Measurements from ENCODE around the gene PORCN. TPM values are rescaled to one million over a fixed set of nuclear protein-coding genes. Genes with fewer than 3 reads are reported as not detected.

Gene PORCN
- total and polyA plus RNA-seq, 9 donors = 7.6 to 13.9 (median 9.9) TPM

DNA sequence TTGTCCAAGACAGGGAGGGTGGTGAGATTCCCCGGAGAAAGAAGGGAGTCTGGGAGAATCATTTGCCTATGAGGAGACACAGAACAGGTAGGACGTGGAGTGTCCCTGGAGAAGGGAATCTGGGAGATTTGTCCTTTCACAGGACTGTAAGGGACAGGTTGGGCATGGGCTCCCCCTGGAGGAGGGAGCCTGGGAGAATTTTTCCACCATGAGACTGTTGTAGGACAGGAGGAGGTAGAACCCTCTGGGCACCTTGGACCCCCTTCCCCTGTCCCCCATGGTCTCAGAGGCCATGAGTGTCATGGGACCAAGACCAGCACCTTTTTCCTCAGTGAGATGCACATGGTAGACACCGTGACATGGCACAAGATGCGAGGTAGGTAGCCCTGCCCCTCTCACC, 2.8 kb downstream of the PORCN start:
- intact Hi-C loops (cut with DNase I) = no loop called here
- no peaks in the 10 kb centered on the region for H3K9me3 ChIP-seq
- no peaks in the 10 kb centered on the region for H3K36me3 ChIP-seq
- no peaks in the 10 kb centered on the region for H3K4me1 ChIP-seq (ENCODE audit: insufficient read depth)
- DNase-seq = no peak
- WGBS, 3 donors = 59 to 69% (median 66%) methylated on average over 4 of the region's 4 CpGs
- H3K4me3 ChIP-seq = no peak overlapping the region
- TF ChIP-seq POLR2A (IDR thresholded peaks at IDR 0.05) = no peak
- no peak for TF ChIP-seq EP300 (IDR thresholded peaks at IDR 0.05)
- TF ChIP-seq CTCF (IDR thresholded peaks at IDR 0.05) = no peak
- no peaks in the 10 kb centered on the region for H3K27me3 ChIP-seq
- no peak overlapping the region for H3K27ac ChIP-seq

- H3K9me3 ChIP-seq = no peaks in the 10 kb centered on the region
- no peak overlapping the region for H3K4me3 ChIP-seq
- TF ChIP-seq EP300 (IDR thresholded peaks at IDR 0.05) (no peak), CTCF (IDR thresholded peaks at IDR 0.05) (no peak), POLR2A (IDR thresholded peaks at IDR 0.05) (no peak)
- H3K27ac ChIP-seq = no peak overlapping the region
- WGBS, 3 donors = 82 to 90% (median 86%) methylated on average over 20 of the region's 20 CpGs
- intact Hi-C loops (cut with DNase I) = no loop called here
- no peaks in the 10 kb centered on the region for H3K4me1 ChIP-seq (ENCODE audit: insufficient read depth)
- H3K27me3 ChIP-seq = no peaks in the 10 kb centered on the region
- no peak for DNase-seq
- H3K36me3 ChIP-seq = no peaks in the 10 kb centered on the region
These were observed 3.7 kb downstream of the PORCN start for GRCh38 chrX:48512371-48512935.

GRCh38 chrX:48513670-48514069, 4.9 kb downstream of the PORCN start:
- intact Hi-C loops (cut with DNase I) = no loop called here
- Histone ChIP-seq H3K4me1 (ENCODE audit: insufficient read depth) (no peaks in the 10 kb centered on the region), H3K9me3 (no peaks in the 10 kb centered on the region), H3K4me3 (no peak overlapping the region), H3K27ac (no peak overlapping the region), H3K36me3 (no peaks in the 10 kb centered on the region), H3K27me3 (no peaks in the 10 kb centered on the region)
- TF ChIP-seq EP300 (IDR thresholded peaks at IDR 0.05) (no peak), POLR2A (IDR thresholded peaks at IDR 0.05) (no peak), CTCF (IDR thresholded peaks at IDR 0.05) (no peak)
- DNase-seq = no peak
- 77 to 85% (median 80%) methylated on average over 4 of the region's 4 CpGs for WGBS, 3 donors

- Histone ChIP-seq H3K4me3 (no peak overlapping the region), H3K27ac (no peak overlapping the region), H3K9me3 (no peaks in the 10 kb centered on the region), H3K27me3 (no peaks in the 10 kb centered on the region), H3K4me1 (ENCODE audit: insufficient read depth) (no peaks in the 10 kb centered on the region), H3K36me3 (no peaks in the 10 kb centered on the region)
- TF ChIP-seq CTCF (IDR thresholded peaks at IDR 0.05) (no peak), POLR2A (IDR thresholded peaks at IDR 0.05) (no peak), EP300 (IDR thresholded peaks at IDR 0.05) (no peak)
- 79 to 85% (median 81%) methylated on average over 16 of the region's 16 CpGs for WGBS, 3 donors
- intact Hi-C loops (cut with DNase I) = no loop called here
- DNase-seq = no peak
These were observed 5.5 kb downstream of the PORCN start for GRCh38 chrX:48514126-48514806.

Data from ovary (tissue), 9 donors.